ENCODE measurements around the gene TRIP12.

DNA sequence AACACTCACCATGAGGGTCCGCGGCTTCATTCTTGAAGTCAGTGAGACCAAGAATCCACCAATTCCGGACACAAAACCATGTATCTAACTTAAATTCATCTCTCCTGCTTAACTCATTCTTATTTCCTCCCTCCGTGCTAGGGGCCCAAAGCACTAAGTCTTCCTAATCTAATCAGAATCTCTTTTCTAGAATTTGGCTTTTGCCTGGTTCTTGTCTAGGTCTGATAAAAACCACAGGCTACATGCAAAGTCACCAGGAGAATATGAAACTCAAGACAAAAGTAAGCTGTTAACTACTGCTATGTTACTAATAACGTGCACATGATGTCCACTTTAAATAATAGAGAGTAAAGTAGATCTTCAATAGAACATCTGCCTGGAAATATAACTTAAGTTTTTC lies 69.9 kb downstream of the TRIP12 start:
- TF ChIP-seq, protein P1, sequence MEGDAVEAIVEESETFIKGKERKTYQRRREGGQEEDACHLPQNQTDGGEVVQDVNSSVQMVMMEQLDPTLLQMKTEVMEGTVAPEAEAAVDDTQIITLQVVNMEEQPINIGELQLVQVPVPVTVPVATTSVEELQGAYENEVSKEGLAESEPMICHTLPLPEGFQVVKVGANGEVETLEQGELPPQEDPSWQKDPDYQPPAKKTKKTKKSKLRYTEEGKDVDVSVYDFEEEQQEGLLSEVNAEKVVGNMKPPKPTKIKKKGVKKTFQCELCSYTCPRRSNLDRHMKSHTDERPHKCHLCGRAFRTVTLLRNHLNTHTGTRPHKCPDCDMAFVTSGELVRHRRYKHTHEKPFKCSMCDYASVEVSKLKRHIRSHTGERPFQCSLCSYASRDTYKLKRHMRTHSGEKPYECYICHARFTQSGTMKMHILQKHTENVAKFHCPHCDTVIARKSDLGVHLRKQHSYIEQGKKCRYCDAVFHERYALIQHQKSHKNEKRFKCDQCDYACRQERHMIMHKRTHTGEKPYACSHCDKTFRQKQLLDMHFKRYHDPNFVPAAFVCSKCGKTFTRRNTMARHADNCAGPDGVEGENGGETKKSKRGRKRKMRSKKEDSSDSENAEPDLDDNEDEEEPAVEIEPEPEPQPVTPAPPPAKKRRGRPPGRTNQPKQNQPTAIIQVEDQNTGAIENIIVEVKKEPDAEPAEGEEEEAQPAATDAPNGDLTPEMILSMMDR (IDR thresholded peaks at IDR 0.05) = no peak
- TF ChIP-seq POLR2A (IDR thresholded peaks at IDR 0.05) (no peak), EP300 (IDR thresholded peaks at IDR 0.05) (no peak)
